K562 (cell line): ENCODE results near the gene CMIP. TPM values are rescaled to one million over a fixed set of nuclear protein-coding genes. Genes with fewer than 3 reads are reported as not detected.

ENCODE experiments used
- HMGN3 ChIP-seq: IDR thresholded peaks from 2 replicates; pipeline ENCODE4 v1.6.1; 2011; ENCODE audit warnings: borderline replicate concordance, low read depth, mild to moderate bottlenecking, mixed read lengths, low read length; ENCODE audit not compliant: insufficient read length; ENCODE audit errors: extremely low read depth
- HNRNPLL ChIP-seq: fragments of 200-400 bp; formaldehyde crosslinking; IDR thresholded peaks from 2 replicates; pipeline ENCODE4 v1.6.1; 2017; ENCODE audit warnings: low read length, low read depth, mild to moderate bottlenecking; ENCODE audit not compliant: poor library complexity, severe bottlenecking
- PBX2 ChIP-seq, 2 experiments: IDR thresholded peaks in 1 of 2; conservative IDR thresholded peaks in 1 of 2; 2 replicates each; pipeline ENCODE4 v1.6.1; 2016; ENCODE audit warnings: low read depth in 2 of 2, mild to moderate bottlenecking in 1 of 2, missing compliant biosample characterization in 1 of 2, missing genetic modification characterization in 1 of 2, moderate library complexity in 1 of 2
- PHB2 ChIP-seq: fragments of 450-650 bp; IDR thresholded peaks from 2 replicates; pipeline ENCODE4 v1.6.1; 2017; ENCODE audit warnings: low read depth
- REST ChIP-seq, 2 experiments: fragments of 450-650 bp; formaldehyde crosslinking in 1 of 2; IDR thresholded peaks; 2 replicates each; pipeline versions ENCODE4 v1.4.0 to v1.6.1; 2014 to 2020; ENCODE audit warnings: mild to moderate bottlenecking in 2 of 2, borderline replicate concordance in 1 of 2, low read depth in 1 of 2
- ZNF217 ChIP-seq: sonication (generic); formaldehyde crosslinking; IDR thresholded peaks from 2 replicates; pipeline ENCODE4 v1.8.0; 2022; ENCODE audit warnings: mild to moderate bottlenecking, missing genetic modification reagents
- ZNF695 ChIP-seq: fragments of 450-650 bp; formaldehyde crosslinking; IDR thresholded peaks from 2 replicates; pipeline ENCODE4 v1.4.0; 2020; ENCODE audit warnings: mild to moderate bottlenecking, moderate library complexity
- polyA plus RNA-seq, 8 experiments: library from polyadenylated mRNA; depleted of rRNA in 4 of 8; stranded (reverse) in 5 of 8; unstranded in 3 of 8; fragments of >200 nt; fragmentation: Nextera tagmentation in 2 of 8; fragmentation: Illumina TruSeq in 1 of 8; extraction: Ambion mirVana in 2 of 8; extraction: Trizol in 1 of 8; gene quantifications; 2 replicates each; pipeline versions ENCODE4 v1.2.1 to v1.2.3, GENCODE V29; 2011 to 2014; ENCODE audit warnings: inconsistent platforms in 1 of 8, missing spikeins in 1 of 8
- total RNA-seq, 7 experiments: library from RNA; depleted of rRNA in 6 of 7; stranded (reverse); fragments of >200 nt in 6 of 7; fragmentation: Illumina TruSeq in 2 of 7; extraction: Trizol in 2 of 7; gene quantifications; 2 replicates each; pipeline versions ENCODE4 v1.2.1 to v1.2.3, GENCODE V29; 2011 to 2021; ENCODE audit warnings: low replicate concordance in 1 of 7
- TF ChIP-seq, protein P1 (sequence below): IDR thresholded peaks from 2 replicates; pipeline ENCODE4 v1.6.1; 2011; ENCODE audit warnings: borderline replicate concordance, low read depth, mild to moderate bottlenecking, moderate library complexity, low read length; ENCODE audit not compliant: insufficient read depth, poor library complexity, severe bottlenecking
- TF ChIP-seq, protein P2 (sequence below): fragments of 200-800 bp; sonication (Bioruptor generic); IDR thresholded peaks from 2 replicates; pipeline ENCODE4 v1.6.1; 2017; ENCODE audit warnings: missing genetic modification characterization, missing compliant biosample characterization

Gene CMIP
- total and polyA plus RNA-seq, 9 of the 15 experiments (the other 6 are each of a cell fraction or from before 2014, with no cell fraction given): 0.94 to 82.5 (median 10.3) TPM

DNA sequence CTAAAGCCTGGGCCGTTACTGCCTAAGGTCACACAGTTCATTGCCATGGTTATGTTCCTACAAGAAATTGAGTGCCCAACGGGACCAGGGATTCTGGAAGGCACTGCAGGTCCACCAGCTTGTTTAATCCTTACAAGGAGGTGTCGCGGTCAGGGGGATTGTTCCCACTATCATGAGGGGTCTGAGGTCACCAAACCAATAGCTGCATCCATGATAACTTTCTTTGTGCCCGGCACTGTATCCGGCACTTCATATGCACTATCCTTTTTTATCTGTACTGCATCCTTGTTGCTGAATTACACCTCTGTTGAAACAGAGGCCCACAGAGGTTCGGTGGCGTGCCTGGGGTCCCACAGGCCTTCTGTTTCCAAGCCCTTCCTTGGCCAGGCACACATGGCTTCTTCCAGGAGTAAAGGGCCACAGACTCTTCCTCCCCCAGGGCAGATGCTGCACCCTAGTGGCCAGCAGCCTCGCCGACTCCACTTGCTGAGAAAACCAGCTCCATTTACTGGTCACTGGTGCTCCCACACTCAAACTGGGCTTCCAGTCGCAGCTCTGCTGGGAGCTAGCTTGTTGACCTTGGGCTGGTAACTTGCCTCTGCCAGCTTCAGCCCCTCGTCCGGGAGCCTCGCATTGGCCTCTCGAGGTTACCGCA is 252.5 kb downstream of the CMIP start (continued):
- peak; percentile 89 for TF ChIP-seq REST (IDR thresholded peaks at IDR 0.05; ENCODE audit: borderline replicate concordance)
- no peak for TF ChIP-seq REST (CRISPR knock-in tag; IDR thresholded peaks at IDR 0.05; ENCODE audit: low read depth)
- TF ChIP-seq PHB2: no peak
- no peak for TF ChIP-seq HMGN3
- TF ChIP-seq, protein P1, sequence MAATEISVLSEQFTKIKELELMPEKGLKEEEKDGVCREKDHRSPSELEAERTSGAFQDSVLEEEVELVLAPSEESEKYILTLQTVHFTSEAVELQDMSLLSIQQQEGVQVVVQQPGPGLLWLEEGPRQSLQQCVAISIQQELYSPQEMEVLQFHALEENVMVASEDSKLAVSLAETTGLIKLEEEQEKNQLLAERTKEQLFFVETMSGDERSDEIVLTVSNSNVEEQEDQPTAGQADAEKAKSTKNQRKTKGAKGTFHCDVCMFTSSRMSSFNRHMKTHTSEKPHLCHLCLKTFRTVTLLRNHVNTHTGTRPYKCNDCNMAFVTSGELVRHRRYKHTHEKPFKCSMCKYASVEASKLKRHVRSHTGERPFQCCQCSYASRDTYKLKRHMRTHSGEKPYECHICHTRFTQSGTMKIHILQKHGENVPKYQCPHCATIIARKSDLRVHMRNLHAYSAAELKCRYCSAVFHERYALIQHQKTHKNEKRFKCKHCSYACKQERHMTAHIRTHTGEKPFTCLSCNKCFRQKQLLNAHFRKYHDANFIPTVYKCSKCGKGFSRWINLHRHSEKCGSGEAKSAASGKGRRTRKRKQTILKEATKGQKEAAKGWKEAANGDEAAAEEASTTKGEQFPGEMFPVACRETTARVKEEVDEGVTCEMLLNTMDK: peak; percentile 19
- no peak for TF ChIP-seq PBX2 (CRISPR knock-in tag; IDR thresholded peaks at IDR 0.05; ENCODE audit: low read depth)
- no peak for TF ChIP-seq PBX2 (tag; conservative IDR thresholded peaks at IDR 0.05; ENCODE audit: low read depth)
- TF ChIP-seq ZNF695: no peak
- TF ChIP-seq HNRNPLL: no peak
- TF ChIP-seq, protein P2, sequence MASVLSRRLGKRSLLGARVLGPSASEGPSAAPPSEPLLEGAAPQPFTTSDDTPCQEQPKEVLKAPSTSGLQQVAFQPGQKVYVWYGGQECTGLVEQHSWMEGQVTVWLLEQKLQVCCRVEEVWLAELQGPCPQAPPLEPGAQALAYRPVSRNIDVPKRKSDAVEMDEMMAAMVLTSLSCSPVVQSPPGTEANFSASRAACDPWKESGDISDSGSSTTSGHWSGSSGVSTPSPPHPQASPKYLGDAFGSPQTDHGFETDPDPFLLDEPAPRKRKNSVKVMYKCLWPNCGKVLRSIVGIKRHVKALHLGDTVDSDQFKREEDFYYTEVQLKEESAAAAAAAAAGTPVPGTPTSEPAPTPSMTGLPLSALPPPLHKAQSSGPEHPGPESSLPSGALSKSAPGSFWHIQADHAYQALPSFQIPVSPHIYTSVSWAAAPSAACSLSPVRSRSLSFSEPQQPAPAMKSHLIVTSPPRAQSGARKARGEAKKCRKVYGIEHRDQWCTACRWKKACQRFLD (CRISPR knock-in tag): no peak
- no peak for TF ChIP-seq ZNF217 (CRISPR knock-in tag)
